Caco-2 (cell line): ENCODE data around the gene COL20A1. TPM values are rescaled to one million over a fixed set of nuclear protein-coding genes. Genes with fewer than 3 reads are reported as not detected.

ENCODE experiments used
- BruUV-seq: library from RNA; stranded (reverse); fragments of 400-500 nt; replicated peaks from 2 replicates; lab custom pipeline; 2021; lab: Mats Ljungman, UMichigan
- CTCF ChIA-PET: fragments of 300-600 bp; sonication (Branson Sonifier 250); formaldehyde crosslinking; loops from one replicate; lab custom pipeline; 2022; ENCODE audit warnings: antibody characterized with exemption; lab: Charles Lee
- POLR2A ChIA-PET: fragments of 300-600 bp; sonication (Branson Sonifier 250); formaldehyde crosslinking; loops from one replicate; lab custom pipeline; 2022; ENCODE audit warnings: antibody characterized with exemption; lab: Charles Lee
- DNase-seq, 2 experiments: peaks; one replicate each; pipeline versions ENCODE4 v3.0.0 to v3.0.0-alpha.2; 2020 to 2022
- H3K27me3 ChIP-seq: replicated peaks from 2 replicates; pipeline ENCODE4 v1.6.0; 2011; ENCODE audit warnings: low read length; ENCODE audit not compliant: control insufficient read depth, insufficient read depth
- H3K36me3 ChIP-seq: 2 replicates; pipeline ENCODE4 v1.5.1; 2011; ENCODE audit warnings: low read length; ENCODE audit not compliant: control insufficient read depth, insufficient read depth
- H3K4me1 ChIP-seq: fragments of 250-450 bp; sonication (Bioruptor Pico); 2 replicates; pipeline ENCODE4 v1.5.1; 2020; ENCODE audit warnings: mild to moderate bottlenecking
- H3K4me3 ChIP-seq: 2 replicates; pipeline ENCODE4 v1.5.1; 2011; ENCODE audit warnings: low read depth, mild to moderate bottlenecking, control low read depth, low read length
- H3K9me3 ChIP-seq: fragments of 250-450 bp; sonication (Bioruptor Pico); 2 replicates; pipeline ENCODE4 v1.5.1; 2020; ENCODE audit warnings: mild to moderate bottlenecking, moderate library complexity
- H3K27ac Mint-ChIP-seq: one replicate; pipeline ENCODE4 v1.8.0; 2022; ENCODE audit warnings: mixed read lengths; ENCODE audit not compliant: unreplicated experiment
- H3K27me3 Mint-ChIP-seq: one replicate; pipeline ENCODE4 v1.8.0; 2022; ENCODE audit warnings: mixed read lengths; ENCODE audit not compliant: insufficient read depth, unreplicated experiment
- H3K36me3 Mint-ChIP-seq: one replicate; pipeline ENCODE4 v1.8.0; 2022; ENCODE audit warnings: mild to moderate bottlenecking, mixed read lengths; ENCODE audit not compliant: insufficient read depth, unreplicated experiment
- H3K4me1 Mint-ChIP-seq: one replicate; pipeline ENCODE4 v1.8.0; 2022; ENCODE audit warnings: low read depth, mixed read lengths; ENCODE audit not compliant: unreplicated experiment
- H3K4me3 Mint-ChIP-seq: one replicate; pipeline ENCODE4 v1.8.0; 2022; ENCODE audit warnings: mild to moderate bottlenecking, moderate library complexity, mixed read lengths; ENCODE audit not compliant: unreplicated experiment
- H3K9me3 Mint-ChIP-seq: one replicate; pipeline ENCODE4 v1.8.0; 2022; ENCODE audit warnings: mixed read lengths; ENCODE audit not compliant: unreplicated experiment
- CTCF ChIP-seq, 2 experiments: fragments of 200-600 bp in 1 of 2; IDR thresholded peaks; 1 replicate in 1 of 2; 2 replicates in 1 of 2; pipeline versions ENCODE4 v1.5.1 to v1.8.0; 2011 to 2022; ENCODE audit warnings: antibody characterized with exemption in 1 of 2, control low read depth in 1 of 2, inconsistent platforms in 1 of 2, low read depth in 1 of 2, low read length in 1 of 2, mild to moderate bottlenecking in 1 of 2, moderate library complexity in 1 of 2; ENCODE audit not compliant: insufficient read depth in 1 of 2, severe bottlenecking in 1 of 2, unreplicated experiment in 1 of 2
- intact Hi-C: fragments of 100-400 bp; cut with micrococcal nuclease; formaldehyde crosslinking; loops from one replicate; pipeline ENCODE4 v1.10.0; 2022; ENCODE audit not compliant: unreplicated experiment
- total RNA-seq: library from RNA; stranded (reverse); gene quantifications from 2 replicates; pipeline ENCODE4 v1.2.3, GENCODE V29; 2022

Gene COL20A1
- total RNA-seq, 1 experiment from 2014 or later, result 0.27 TPM

GRCh38 chr20:63262836-63263235 lies 30.1 kb upstream of the COL20A1 start:
- no peak for DNase-seq
- Histone ChIP-seq H3K36me3 (no peaks in the 10 kb centered on the region), H3K27me3 (no peaks in the 10 kb centered on the region), H3K4me3 (no peak overlapping the region), H3K4me1 (peaks cover 59% of the 10 kb centered on the region), H3K9me3 (no peaks in the 10 kb centered on the region)
- Mint-ChIP-seq H3K9me3 (no peaks in the 10 kb centered on the region), H3K4me3 (no peak overlapping the region), H3K36me3 (no peaks in the 10 kb centered on the region), H3K27me3 (no peaks in the 10 kb centered on the region), H3K4me1 (peaks cover 38% of the 10 kb centered on the region), H3K27ac (peak overlapping the region; percentile 54)
- intact Hi-C loops, result no loop called here
- BruUV-seq, result no TSS peak
- ChIA-PET CTCF (interaction anchor here (1.1 kb wide), 1 partner anchor 8 kb away, joined by 4 read pairs; no protein-coding TSS in a partner anchor), POLR2A (no interaction called here)
- TF ChIP-seq CTCF (IDR thresholded peaks at IDR 0.05; ENCODE audit: insufficient read depth in 1 of 2, low read depth in 1 of 2, low read length in 1 of 2, severe bottlenecking in 1 of 2, unreplicated experiment in 1 of 2), result no peak

DNA sequence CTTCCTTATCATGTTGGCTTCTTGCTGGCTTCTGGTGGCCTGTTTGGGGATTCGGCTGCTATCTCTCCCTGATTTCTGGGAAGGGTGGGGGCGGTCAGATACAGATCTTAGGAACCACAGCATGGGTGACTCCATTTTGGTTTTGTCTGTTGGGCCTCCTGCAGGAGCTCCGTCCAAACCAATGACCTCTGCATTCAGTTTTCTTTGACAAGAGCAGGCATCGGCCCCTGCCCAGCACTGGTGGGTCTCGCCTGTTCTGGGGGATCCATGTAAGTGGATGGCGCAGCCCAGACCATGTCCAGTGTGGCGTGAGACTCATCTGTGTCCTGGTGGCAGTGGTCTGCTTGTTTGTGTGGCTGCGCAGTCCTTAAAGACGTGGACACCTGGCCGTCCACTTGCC lies 29.0 kb upstream of the COL20A1 start:
- DNase-seq, result no peak
- no TSS peak for BruUV-seq
- Mint-ChIP-seq H3K9me3 (no peaks in the 10 kb centered on the region), H3K4me3 (no peak overlapping the region), H3K27ac (no peak overlapping the region), H3K27me3 (no peaks in the 10 kb centered on the region), H3K36me3 (no peaks in the 10 kb centered on the region), H3K4me1 (peaks cover 43% of the 10 kb centered on the region)
- TF ChIP-seq CTCF (IDR thresholded peaks at IDR 0.05; ENCODE audit: insufficient read depth in 1 of 2, low read depth in 1 of 2, low read length in 1 of 2, severe bottlenecking in 1 of 2, unreplicated experiment in 1 of 2), result no peak
- Histone ChIP-seq H3K27me3 (no peaks in the 10 kb centered on the region), H3K4me1 (peaks cover 59% of the 10 kb centered on the region), H3K36me3 (no peaks in the 10 kb centered on the region), H3K9me3 (no peaks in the 10 kb centered on the region), H3K4me3 (no peak overlapping the region)
- ChIA-PET POLR2A (no interaction called here), CTCF (interaction anchor here (1.1 kb wide), 1 partner anchor 9 kb away, joined by 4 read pairs; no protein-coding TSS in a partner anchor)
- intact Hi-C loops, result no loop called here

DNA sequence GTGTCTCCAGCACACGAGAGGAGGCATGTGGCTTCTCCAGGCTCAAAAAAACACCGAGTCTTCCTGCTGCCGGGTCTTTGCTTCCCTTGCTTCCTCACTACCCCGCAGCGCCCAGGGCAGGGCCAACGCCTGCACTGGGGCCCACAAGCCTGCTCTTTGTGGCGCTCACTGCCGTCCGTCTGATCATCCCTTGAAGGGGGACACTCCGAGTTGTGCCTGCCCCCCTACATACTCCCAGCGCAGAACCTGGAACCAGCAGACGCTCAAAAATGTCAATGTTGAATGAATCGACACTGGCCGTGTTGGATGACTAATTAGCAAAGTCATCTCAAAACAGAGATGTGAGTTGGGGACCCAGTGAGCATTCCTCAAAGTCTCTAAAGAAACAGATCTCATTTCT lies 28.5 kb upstream of the COL20A1 start:
- Histone ChIP-seq H3K36me3 (no peaks in the 10 kb centered on the region), H3K27me3 (no peaks in the 10 kb centered on the region), H3K9me3 (no peaks in the 10 kb centered on the region), H3K4me3 (no peak overlapping the region), H3K4me1 (peaks cover 59% of the 10 kb centered on the region)
- peaks cover 44% of the 10 kb centered on the region for H3K4me1 Mint-ChIP-seq
- no peak overlapping the region for H3K4me3 Mint-ChIP-seq
- ChIA-PET CTCF (no interaction called here), POLR2A (no interaction called here)
- H3K9me3 Mint-ChIP-seq, result no peaks in the 10 kb centered on the region
- H3K27ac Mint-ChIP-seq, result no peak overlapping the region
- no TSS peak for BruUV-seq
- H3K27me3 Mint-ChIP-seq, result no peaks in the 10 kb centered on the region
- no peak for DNase-seq
- no peak for TF ChIP-seq CTCF (IDR thresholded peaks at IDR 0.05; ENCODE audit: insufficient read depth in 1 of 2, low read depth in 1 of 2, low read length in 1 of 2, severe bottlenecking in 1 of 2, unreplicated experiment in 1 of 2)
- intact Hi-C loops, result no loop called here
- H3K36me3 Mint-ChIP-seq, result no peaks in the 10 kb centered on the region
